NCI-H2196 treated with DMSO at 0.1 percent for 48 hours (cell line): ENCODE measurements around the gene CABP4.
"Not testable (repeated sequence)": the region's sequence is repeated elsewhere in the genome, so short reads cannot be mapped to it uniquely, and the experiment has no call there.

Experiments
- DNase-seq: peaks from one replicate; lab custom pipeline; 2025; ENCODE audit not compliant: unreplicated experiment; lab: John Stamatoyannopoulos, UW

CABP4 gene

GRCh38 chr11:67418476-67419281 is 36.5 kb upstream of the CABP4 start:
- DNase-seq: no peak

GRCh38 chr11:67419325-67420049 is 35.7 kb upstream of the CABP4 start:
- no peak for DNase-seq

- DNase-seq: no peak
Observed at GRCh38 chr11:67420147-67420645, 35.0 kb upstream of the CABP4 start.

- peak; percentile 77 for DNase-seq
Observed at GRCh38 chr11:67420646-67421429, 34.3 kb upstream of the CABP4 start.

GRCh38 chr11:67421430-67422031 is 33.6 kb upstream of the CABP4 start:
- no peak for DNase-seq

GRCh38 chr11:67422891-67423290 is 32.3 kb upstream of the CABP4 start:
- DNase-seq: no peak

GRCh38 chr11:67423466-67423865 is 31.7 kb upstream of the CABP4 start:
- DNase-seq: no peak

GRCh38 chr11:67423891-67424613 is 31.1 kb upstream of the CABP4 start:
- no peak for DNase-seq

GRCh38 chr11:67427364-67427859 is 27.7 kb upstream of the CABP4 start:
- not testable (repeated sequence) for DNase-seq

GRCh38 chr11:67428052-67429001 is 26.8 kb upstream of the CABP4 start, which contains the start of gene RPS6KB2:
TSS of gene RPS6KB2 (plus strand) at chr11:67428494. CDS start at chr11:67428546, 52 bp downstream.
- DNase-seq: peak; percentile 89

- no peak for DNase-seq
Observed at GRCh38 chr11:67429038-67429668, 26.0 kb upstream of the CABP4 start.

GRCh38 chr11:67429722-67430121 is 25.4 kb upstream of the CABP4 start:
- DNase-seq: no peak

GRCh38 chr11:67431346-67432249 is 23.6 kb upstream of the CABP4 start:
- no peak for DNase-seq

GRCh38 chr11:67432655-67433349 is 22.4 kb upstream of the CABP4 start:
- DNase-seq: no peak

- DNase-seq: no peak
Observed at GRCh38 chr11:67433536-67434394, 21.4 kb upstream of the CABP4 start.

- DNase-seq: no peak
Observed at GRCh38 chr11:67434395-67434881, 20.7 kb upstream of the CABP4 start.
